Trophoblast cell (in vitro differentiated cells and primary cell): ENCODE measurements around the gene RNU6-9.

Experiments used
- DNase-seq, 2 donors: peaks; one replicate each; pipeline ENCODE4 v3.0.0-alpha.2; 2016
- H2AFZ ChIP-seq: 2 replicates; pipeline ENCODE4 v1.6.1; 2013; ENCODE audit warnings: low read length, moderate library complexity, mild to moderate bottlenecking; ENCODE audit not compliant: insufficient read depth, poor library complexity
- H2AK5ac ChIP-seq: 2 replicates; pipeline ENCODE4 v1.6.1; 2013; ENCODE audit warnings: mild to moderate bottlenecking, low read length
- H2BK120ac ChIP-seq: 2 replicates; pipeline ENCODE4 v1.6.1; 2013; ENCODE audit warnings: low read length, mild to moderate bottlenecking, moderate library complexity; ENCODE audit not compliant: insufficient read depth, poor library complexity
- H2BK12ac ChIP-seq: 2 replicates; pipeline ENCODE4 v1.6.1; 2013; ENCODE audit warnings: mild to moderate bottlenecking, low read length, moderate library complexity
- H2BK5ac ChIP-seq: 2 replicates; pipeline ENCODE4 v1.6.1; 2013; ENCODE audit warnings: low read length, low read depth, moderate library complexity, mild to moderate bottlenecking; ENCODE audit not compliant: poor library complexity
- H3K14ac ChIP-seq: 2 replicates; pipeline ENCODE4 v1.6.1; 2013; ENCODE audit warnings: mild to moderate bottlenecking, low read length
- H3K18ac ChIP-seq: 2 replicates; pipeline ENCODE4 v1.6.1; 2013; ENCODE audit warnings: mild to moderate bottlenecking, low read length
- H3K23ac ChIP-seq: 2 replicates; pipeline ENCODE4 v1.6.1; 2013; ENCODE audit warnings: low read length
- H3K27ac ChIP-seq: 2 replicates; pipeline ENCODE4 v1.5.1; 2013; ENCODE audit warnings: low read depth, mild to moderate bottlenecking, inconsistent platforms, low read length, moderate library complexity
- H3K27me3 ChIP-seq: 2 replicates; pipeline ENCODE4 v1.6.1; 2013; ENCODE audit warnings: inconsistent platforms, mild to moderate bottlenecking, low read length, moderate library complexity; ENCODE audit not compliant: insufficient read depth
- H3K36me3 ChIP-seq, 2 experiments: 1 replicate in 1 of 2; 2 replicates in 1 of 2; pipeline ENCODE4 v1.6.1; 2013; ENCODE audit warnings: low read length in 2 of 2, mild to moderate bottlenecking in 2 of 2, moderate library complexity in 1 of 2; ENCODE audit not compliant: insufficient read depth in 2 of 2, control insufficient read depth in 1 of 2
- H3K4ac ChIP-seq: 2 replicates; pipeline ENCODE4 v1.6.1; 2013; ENCODE audit warnings: low read depth, mild to moderate bottlenecking, low read length, moderate library complexity
- H3K4me1 ChIP-seq, 2 experiments: 1 replicate in 1 of 2; 2 replicates in 1 of 2; pipeline ENCODE4 v1.6.1; 2013; ENCODE audit warnings: low read length in 2 of 2, mild to moderate bottlenecking in 2 of 2, moderate library complexity in 1 of 2; ENCODE audit not compliant: insufficient read depth in 2 of 2, control insufficient read depth in 1 of 2
- H3K4me2 ChIP-seq: 2 replicates; pipeline ENCODE4 v1.6.1; 2013; ENCODE audit warnings: inconsistent platforms, mild to moderate bottlenecking, low read length, moderate library complexity
- H3K4me3 ChIP-seq: 2 replicates; pipeline ENCODE4 v1.5.1; 2013; ENCODE audit warnings: mild to moderate bottlenecking, low read depth, low read length, inconsistent platforms
- H3K79me1 ChIP-seq: one replicate; pipeline ENCODE4 v1.6.1; 2013; ENCODE audit warnings: low read length
- H3K79me2 ChIP-seq: 2 replicates; pipeline ENCODE4 v1.6.1; 2013; ENCODE audit warnings: low read length, mild to moderate bottlenecking; ENCODE audit not compliant: control insufficient read depth, insufficient read depth, poor library complexity
- H3K9ac ChIP-seq: 2 replicates; pipeline ENCODE4 v1.6.1; 2013; ENCODE audit warnings: mild to moderate bottlenecking, low read length
- H3K9me3 ChIP-seq: 2 replicates; pipeline ENCODE4 v1.6.1; 2013; ENCODE audit warnings: low read depth, mild to moderate bottlenecking, control low read depth, inconsistent platforms, low read length; ENCODE audit not compliant: insufficient read depth
- H4K12ac ChIP-seq: 2 replicates; pipeline ENCODE4 v1.6.1; 2013; ENCODE audit warnings: low read depth, mild to moderate bottlenecking, low read length, moderate library complexity
- H4K8ac ChIP-seq: 2 replicates; pipeline ENCODE4 v1.6.1; 2013; ENCODE audit warnings: low read depth, mild to moderate bottlenecking, low read length, moderate library complexity
- H4K91ac ChIP-seq: one replicate; pipeline ENCODE4 v1.6.1; 2013; ENCODE audit warnings: low read depth, mild to moderate bottlenecking, low read length, moderate library complexity
- WGBS: extraction: QIAGEN DNeasy Blood & Tissue Kit; methylation state at CpG from one replicate; pipeline ENCODE4 v1.1.7; 2013; ENCODE audit warnings: missing lambda C conversion rate; ENCODE audit not compliant: insufficient read length, insufficient coverage; ENCODE audit errors: extremely low coverage; 5-methylcytosine and 5-hydroxymethylcytosine counted together

RNU6-9 gene

GRCh38 chr19:928471-929202 is 35.4 kb downstream of the RNU6-9 start:
- Histone ChIP-seq H2AK5ac (peak overlapping the region; percentile 42), H3K4me2 (peak overlapping the region; percentile 87), H4K91ac (peak overlapping the region; percentile 33), H3K27ac (peak overlapping the region; percentile 98), H3K23ac (peak overlapping the region; percentile 58), H4K12ac (no peak overlapping the region), H3K4ac (peak overlapping the region; percentile 99), H4K8ac (peak overlapping the region; percentile 21), H3K4me1 (peaks cover 34 to 42% of the 10 kb centered on the region in 2 experiments), H2BK120ac (peak overlapping the region; percentile 57), H3K14ac (peak overlapping the region; percentile 47), H2AFZ (no peak overlapping the region), H2BK5ac (peak overlapping the region; percentile 77), H3K9ac (peak overlapping the region; percentile 8), H3K36me3 (peaks cover 40 to 45% of the 10 kb centered on the region in 2 experiments), H3K9me3 (peaks cover 2% of the 10 kb centered on the region), H3K18ac (peak overlapping the region; percentile 44), H3K4me3 (no peak overlapping the region), H2BK12ac (peak overlapping the region; percentile 29), H3K79me1 (peaks cover 63% of the 10 kb centered on the region), H3K27me3 (no peaks in the 10 kb centered on the region), H3K79me2 (peaks cover 51% of the 10 kb centered on the region)
- no CpG with 5 or more reads among the region's 18 CpGs for WGBS
- peak; percentile 98 to 99 for DNase-seq

GRCh38 chr19:929203-929890 is 36.1 kb downstream of the RNU6-9 start:
- Histone ChIP-seq H3K4ac (peak overlapping the region; percentile 71), H3K9ac (peak overlapping the region; percentile 60), H3K27ac (peak overlapping the region; percentile 71), H3K4me1 (peaks cover 35 to 43% of the 10 kb centered on the region in 2 experiments), H3K9me3 (no peaks in the 10 kb centered on the region), H3K14ac (peak overlapping the region; percentile 28), H3K23ac (no peak overlapping the region), H4K12ac (no peak overlapping the region), H3K79me2 (peaks cover 58% of the 10 kb centered on the region), H4K91ac (no peak overlapping the region), H2BK5ac (peak overlapping the region; percentile 1), H3K79me1 (peaks cover 64% of the 10 kb centered on the region), H3K4me2 (peak overlapping the region; percentile 3), H2AFZ (no peak overlapping the region), H2BK12ac (peak overlapping the region; percentile 5), H3K4me3 (no peak overlapping the region), H4K8ac (peak overlapping the region; percentile 8), H2AK5ac (no peak overlapping the region), H3K36me3 (peaks cover 44 to 52% of the 10 kb centered on the region in 2 experiments), H2BK120ac (peak overlapping the region; percentile 29), H3K18ac (peak overlapping the region; percentile 43), H3K27me3 (no peaks in the 10 kb centered on the region)
- peak; percentile 59 to 68 for DNase-seq
- WGBS = no CpG with 5 or more reads among the region's 51 CpGs

- H3K9me3 ChIP-seq = no peaks in the 10 kb centered on the region
- no peak overlapping the region for H3K4me3 ChIP-seq
- H2AK5ac ChIP-seq = no peak overlapping the region
- peak overlapping the region; percentile 29 for H2BK120ac ChIP-seq
- no CpG with 5 or more reads among the region's 6 CpGs for WGBS
- H3K27me3 ChIP-seq = no peaks in the 10 kb centered on the region
- no peak overlapping the region for H2AFZ ChIP-seq
- H4K8ac ChIP-seq = peak overlapping the region; percentile 29
- peak overlapping the region; percentile 60 for H3K9ac ChIP-seq
- peak overlapping the region; percentile 71 for H3K4ac ChIP-seq
- no peak overlapping the region for H4K91ac ChIP-seq
- H2BK5ac ChIP-seq = peak overlapping the region; percentile 22
- H4K12ac ChIP-seq = no peak overlapping the region
- H3K23ac ChIP-seq = no peak overlapping the region
- peak overlapping the region; percentile 71 for H3K27ac ChIP-seq
- peaks cover 61% of the 10 kb centered on the region for H3K79me2 ChIP-seq
- peaks cover 49 to 57% of the 10 kb centered on the region in 2 experiments for H3K36me3 ChIP-seq
- peaks cover 40 to 46% of the 10 kb centered on the region in 2 experiments for H3K4me1 ChIP-seq
- DNase-seq = no peak
- no peak overlapping the region for H3K4me2 ChIP-seq
- peak overlapping the region; percentile 5 for H2BK12ac ChIP-seq
- H3K79me1 ChIP-seq = peaks cover 64% of the 10 kb centered on the region
- no peak overlapping the region for H3K18ac ChIP-seq
- peak overlapping the region; percentile 28 for H3K14ac ChIP-seq
Measured at GRCh38 chr19:929891-930258, 36.6 kb downstream of the RNU6-9 start.

GRCh38 chr19:931860-932647 is 38.8 kb downstream of the RNU6-9 start:
- H3K18ac ChIP-seq = peak overlapping the region; percentile 85
- H2AK5ac ChIP-seq = peak overlapping the region; percentile 31
- H3K79me1 ChIP-seq = peaks cover 57% of the 10 kb centered on the region
- H2BK12ac ChIP-seq = peak overlapping the region; percentile 38
- H4K8ac ChIP-seq = peak overlapping the region; percentile 81
- H3K14ac ChIP-seq = peak overlapping the region; percentile 62
- no peak overlapping the region for H3K4me3 ChIP-seq
- H3K4me2 ChIP-seq = no peak overlapping the region
- no peaks in the 10 kb centered on the region for H3K27me3 ChIP-seq
- peak overlapping the region; percentile 96 for H4K91ac ChIP-seq
- peak overlapping the region; percentile 94 for H2BK120ac ChIP-seq
- H3K79me2 ChIP-seq = peaks cover 56% of the 10 kb centered on the region
- H2BK5ac ChIP-seq = peak overlapping the region; percentile 92
- H3K4me1 ChIP-seq = peaks cover 51 to 53% of the 10 kb centered on the region in 2 experiments
- H3K9me3 ChIP-seq = no peaks in the 10 kb centered on the region
- DNase-seq = peak in 1 of 2 donors; percentile 57
- peaks cover 65 to 75% of the 10 kb centered on the region in 2 experiments for H3K36me3 ChIP-seq
- peak overlapping the region; percentile 80 for H3K4ac ChIP-seq
- peak overlapping the region; percentile 6 for H2AFZ ChIP-seq
- peak overlapping the region; percentile 5 for H4K12ac ChIP-seq
- no peak overlapping the region for H3K9ac ChIP-seq
- WGBS = 100% methylated on average over 3 of the region's 32 CpGs
- H3K27ac ChIP-seq = peak overlapping the region; percentile 96
- no peak overlapping the region for H3K23ac ChIP-seq
